SU-DHL-6 (cell line): ENCODE measurements around the gene FBXO15.

Experiments
- CTCF ChIP-seq: fragments of 200-600 bp; sonication (generic); IDR thresholded peaks from one replicate; pipeline ENCODE4 v1.5.1; 2017; ENCODE audit warnings: antibody characterized with exemption, mild to moderate bottlenecking, low read length, moderate library complexity; ENCODE audit not compliant: insufficient read depth, poor library complexity, severe bottlenecking
- EZH2phosphoT487 ChIP-seq: fragments of 200-600 bp; sonication (generic), shearing (Covaris generic); conservative IDR thresholded peaks from 2 replicates; pipeline ENCODE4 v1.6.1; 2018; ENCODE audit warnings: mild to moderate bottlenecking, antibody characterized with exemption, low read length, moderate library complexity, mixed read lengths

GRCh38 chr18:74128159-74128558 is 19.5 kb downstream of the FBXO15 start:
- TF ChIP-seq CTCF (no peak), EZH2phosphoT487 (no peak)
